ENCODE measurements around the gene MTURN.

- TF ChIP-seq, protein P1, sequence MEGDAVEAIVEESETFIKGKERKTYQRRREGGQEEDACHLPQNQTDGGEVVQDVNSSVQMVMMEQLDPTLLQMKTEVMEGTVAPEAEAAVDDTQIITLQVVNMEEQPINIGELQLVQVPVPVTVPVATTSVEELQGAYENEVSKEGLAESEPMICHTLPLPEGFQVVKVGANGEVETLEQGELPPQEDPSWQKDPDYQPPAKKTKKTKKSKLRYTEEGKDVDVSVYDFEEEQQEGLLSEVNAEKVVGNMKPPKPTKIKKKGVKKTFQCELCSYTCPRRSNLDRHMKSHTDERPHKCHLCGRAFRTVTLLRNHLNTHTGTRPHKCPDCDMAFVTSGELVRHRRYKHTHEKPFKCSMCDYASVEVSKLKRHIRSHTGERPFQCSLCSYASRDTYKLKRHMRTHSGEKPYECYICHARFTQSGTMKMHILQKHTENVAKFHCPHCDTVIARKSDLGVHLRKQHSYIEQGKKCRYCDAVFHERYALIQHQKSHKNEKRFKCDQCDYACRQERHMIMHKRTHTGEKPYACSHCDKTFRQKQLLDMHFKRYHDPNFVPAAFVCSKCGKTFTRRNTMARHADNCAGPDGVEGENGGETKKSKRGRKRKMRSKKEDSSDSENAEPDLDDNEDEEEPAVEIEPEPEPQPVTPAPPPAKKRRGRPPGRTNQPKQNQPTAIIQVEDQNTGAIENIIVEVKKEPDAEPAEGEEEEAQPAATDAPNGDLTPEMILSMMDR (IDR thresholded peaks at IDR 0.05) = no peak
- TF ChIP-seq POLR2A (IDR thresholded peaks at IDR 0.05) = no peak
Measured at GRCh38 chr7:30175636-30176147, 40.9 kb downstream of the MTURN start.
